ENCODE results near the gene HIRA. TPM values are rescaled to one million over a fixed set of nuclear protein-coding genes. Genes with fewer than 3 reads are reported as not detected.

Gene HIRA
- total RNA-seq, 2 donors from 2014 or later: 26.9 to 34.9 TPM

Other genes with a start within 250 kb of the HIRA start
- 1 to 10 TPM; 2.1 to 4.6 TPM for gene CLTCL1, start 140.0 kb downstream of the HIRA start, total RNA-seq
- 10 to 100 TPM; 16.6 to 20.1 TPM for gene MRPL40, start 812 bp upstream of the HIRA start, total RNA-seq
- gene C22orf39, start 16.0 kb upstream of the HIRA start, total RNA-seq: 10 to 100 TPM; 20.1 to 23.4 TPM
- gene UFD1, start 47.5 kb upstream of the HIRA start, total RNA-seq: 10 to 100 TPM; 48.8 to 51.8 TPM
- gene CDC45, start 48.2 kb upstream of the HIRA start, total RNA-seq: 1 to 10 TPM; 2.7 to 7.0 TPM
- gene CLDN5, start 92.7 kb upstream of the HIRA start, total RNA-seq: 10 to 100 TPM; 18.6 to 27.7 TPM

Data from left colon (tissue), 2 donors.